NCI-H82 treated with DMSO at 0.1 percent for 48 hours (cell line): ENCODE data around the gene NTRK2.

Experiments used
- DNase-seq: peaks from one replicate; lab custom pipeline; 2025; ENCODE audit not compliant: unreplicated experiment; lab: John Stamatoyannopoulos, UW

Gene NTRK2

GRCh38 chr9:84966876-84967830 lies 297.6 kb downstream of the NTRK2 start:
- peak; percentile 0 for DNase-seq

GRCh38 chr9:84969084-84969483 lies 299.6 kb downstream of the NTRK2 start:
- no peak for DNase-seq

GRCh38 chr9:84969736-84970135 lies 300.2 kb downstream of the NTRK2 start:
- DNase-seq, result no peak

- DNase-seq, result no peak
Measured at GRCh38 chr9:84970432-84970831, 300.9 kb downstream of the NTRK2 start.

- no peak for DNase-seq
Measured at GRCh38 chr9:84971571-84971970, 302.0 kb downstream of the NTRK2 start.

GRCh38 chr9:84974258-84974657 lies 304.7 kb downstream of the NTRK2 start:
- no peak for DNase-seq

GRCh38 chr9:84974855-84975254 lies 305.3 kb downstream of the NTRK2 start:
- no peak for DNase-seq

GRCh38 chr9:84975926-84976325 lies 306.4 kb downstream of the NTRK2 start:
- DNase-seq, result no peak

- no peak for DNase-seq
Measured at GRCh38 chr9:84978661-84979060, 309.1 kb downstream of the NTRK2 start.

- no peak for DNase-seq
Measured at GRCh38 chr9:84983749-84984148, 314.2 kb downstream of the NTRK2 start.

GRCh38 chr9:84988621-84989020 lies 319.1 kb downstream of the NTRK2 start:
- no peak for DNase-seq

- no peak for DNase-seq
Measured at GRCh38 chr9:84990416-84990815, 320.9 kb downstream of the NTRK2 start.

GRCh38 chr9:84990850-84991513 lies 321.5 kb downstream of the NTRK2 start:
- no peak for DNase-seq

- DNase-seq, result no peak
Measured at GRCh38 chr9:84991514-84991870, 322.0 kb downstream of the NTRK2 start.

- DNase-seq, result no peak
Measured at GRCh38 chr9:84992381-84992780, 322.9 kb downstream of the NTRK2 start.

GRCh38 chr9:84993105-84993504 lies 323.6 kb downstream of the NTRK2 start:
- no peak for DNase-seq

- no peak for DNase-seq
Measured at GRCh38 chr9:84996029-84996428, 326.5 kb downstream of the NTRK2 start.

GRCh38 chr9:84996716-84997115 lies 327.2 kb downstream of the NTRK2 start:
- DNase-seq, result no peak

- no peak for DNase-seq
Measured at GRCh38 chr9:84997472-84997871, 327.9 kb downstream of the NTRK2 start.

- no peak for DNase-seq
Measured at GRCh38 chr9:84998639-84999038, 329.1 kb downstream of the NTRK2 start.

- no peak for DNase-seq
Measured at GRCh38 chr9:84999788-85000187, 330.3 kb downstream of the NTRK2 start.

GRCh38 chr9:85001925-85002324 lies 332.4 kb downstream of the NTRK2 start:
- no peak for DNase-seq
